ENCODE results near the gene JARID2.

GRCh38 chr6:15369838-15370237, 124.0 kb downstream of the JARID2 start:
- TF ChIP-seq, protein P1, sequence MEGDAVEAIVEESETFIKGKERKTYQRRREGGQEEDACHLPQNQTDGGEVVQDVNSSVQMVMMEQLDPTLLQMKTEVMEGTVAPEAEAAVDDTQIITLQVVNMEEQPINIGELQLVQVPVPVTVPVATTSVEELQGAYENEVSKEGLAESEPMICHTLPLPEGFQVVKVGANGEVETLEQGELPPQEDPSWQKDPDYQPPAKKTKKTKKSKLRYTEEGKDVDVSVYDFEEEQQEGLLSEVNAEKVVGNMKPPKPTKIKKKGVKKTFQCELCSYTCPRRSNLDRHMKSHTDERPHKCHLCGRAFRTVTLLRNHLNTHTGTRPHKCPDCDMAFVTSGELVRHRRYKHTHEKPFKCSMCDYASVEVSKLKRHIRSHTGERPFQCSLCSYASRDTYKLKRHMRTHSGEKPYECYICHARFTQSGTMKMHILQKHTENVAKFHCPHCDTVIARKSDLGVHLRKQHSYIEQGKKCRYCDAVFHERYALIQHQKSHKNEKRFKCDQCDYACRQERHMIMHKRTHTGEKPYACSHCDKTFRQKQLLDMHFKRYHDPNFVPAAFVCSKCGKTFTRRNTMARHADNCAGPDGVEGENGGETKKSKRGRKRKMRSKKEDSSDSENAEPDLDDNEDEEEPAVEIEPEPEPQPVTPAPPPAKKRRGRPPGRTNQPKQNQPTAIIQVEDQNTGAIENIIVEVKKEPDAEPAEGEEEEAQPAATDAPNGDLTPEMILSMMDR (tag by site-specific recombination; IDR thresholded peaks at IDR 0.05): no peak
- no peak for TF ChIP-seq ZNF558 (tag by site-specific recombination; IDR thresholded peaks at IDR 0.05)
- TF ChIP-seq ZNF335 (tag by site-specific recombination; conservative IDR thresholded peaks at IDR 0.05): no peak
- no peak for TF ChIP-seq ZNF76 (tag by site-specific recombination; IDR thresholded peaks at IDR 0.05; ENCODE audit: borderline replicate concordance, low read depth)
- TF ChIP-seq ZNF324 (tag by site-specific recombination; IDR thresholded peaks at IDR 0.05): no peak
- no peak for TF ChIP-seq ZSCAN23 (tag by site-specific recombination; IDR thresholded peaks at IDR 0.05)
- TF ChIP-seq ZBTB8A (tag by site-specific recombination; IDR thresholded peaks at IDR 0.05): no peak
- TF ChIP-seq REST (tag by site-specific recombination; IDR thresholded peaks at IDR 0.05): no peak
- TF ChIP-seq, protein P2, sequence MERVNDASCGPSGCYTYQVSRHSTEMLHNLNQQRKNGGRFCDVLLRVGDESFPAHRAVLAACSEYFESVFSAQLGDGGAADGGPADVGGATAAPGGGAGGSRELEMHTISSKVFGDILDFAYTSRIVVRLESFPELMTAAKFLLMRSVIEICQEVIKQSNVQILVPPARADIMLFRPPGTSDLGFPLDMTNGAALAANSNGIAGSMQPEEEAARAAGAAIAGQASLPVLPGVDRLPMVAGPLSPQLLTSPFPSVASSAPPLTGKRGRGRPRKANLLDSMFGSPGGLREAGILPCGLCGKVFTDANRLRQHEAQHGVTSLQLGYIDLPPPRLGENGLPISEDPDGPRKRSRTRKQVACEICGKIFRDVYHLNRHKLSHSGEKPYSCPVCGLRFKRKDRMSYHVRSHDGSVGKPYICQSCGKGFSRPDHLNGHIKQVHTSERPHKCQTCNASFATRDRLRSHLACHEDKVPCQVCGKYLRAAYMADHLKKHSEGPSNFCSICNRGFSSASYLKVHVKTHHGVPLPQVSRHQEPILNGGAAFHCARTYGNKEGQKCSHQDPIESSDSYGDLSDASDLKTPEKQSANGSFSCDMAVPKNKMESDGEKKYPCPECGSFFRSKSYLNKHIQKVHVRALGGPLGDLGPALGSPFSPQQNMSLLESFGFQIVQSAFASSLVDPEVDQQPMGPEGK (tag by site-specific recombination; IDR thresholded peaks at IDR 0.05): no peak
- TF ChIP-seq, protein P3, sequence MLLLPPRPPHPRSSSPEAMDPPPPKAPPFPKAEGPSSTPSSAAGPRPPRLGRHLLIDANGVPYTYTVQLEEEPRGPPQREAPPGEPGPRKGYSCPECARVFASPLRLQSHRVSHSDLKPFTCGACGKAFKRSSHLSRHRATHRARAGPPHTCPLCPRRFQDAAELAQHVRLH (tag by site-specific recombination; IDR thresholded peaks at IDR 0.05): no peak
- no peak for TF ChIP-seq ZNF23 (tag by site-specific recombination; IDR thresholded peaks at IDR 0.05; ENCODE audit: borderline replicate concordance)
- no peak for TF ChIP-seq ZNF670 (tag by site-specific recombination; IDR thresholded peaks at IDR 0.05; ENCODE audit: low read depth)
- TF ChIP-seq, protein P4, sequence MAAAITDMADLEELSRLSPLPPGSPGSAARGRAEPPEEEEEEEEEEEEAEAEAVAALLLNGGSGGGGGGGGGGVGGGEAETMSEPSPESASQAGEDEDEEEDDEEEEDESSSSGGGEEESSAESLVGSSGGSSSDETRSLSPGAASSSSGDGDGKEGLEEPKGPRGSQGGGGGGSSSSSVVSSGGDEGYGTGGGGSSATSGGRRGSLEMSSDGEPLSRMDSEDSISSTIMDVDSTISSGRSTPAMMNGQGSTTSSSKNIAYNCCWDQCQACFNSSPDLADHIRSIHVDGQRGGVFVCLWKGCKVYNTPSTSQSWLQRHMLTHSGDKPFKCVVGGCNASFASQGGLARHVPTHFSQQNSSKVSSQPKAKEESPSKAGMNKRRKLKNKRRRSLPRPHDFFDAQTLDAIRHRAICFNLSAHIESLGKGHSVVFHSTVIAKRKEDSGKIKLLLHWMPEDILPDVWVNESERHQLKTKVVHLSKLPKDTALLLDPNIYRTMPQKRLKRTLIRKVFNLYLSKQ (tag by site-specific recombination; IDR thresholded peaks at IDR 0.05; ENCODE audit: borderline replicate concordance): no peak
